RWPE2 (cell line): ENCODE measurements around the gene CHPF.

ENCODE experiments used
- ATAC-seq: fragments of 200-7000 bp; cut with Tn5 transposase; 3 replicates; pipeline ENCODE4 v1.9.1; 2021; ENCODE audit warnings: low read depth
- DNase-seq: peaks from one replicate; pipeline ENCODE4 v3.0.0-alpha.2; 2020; ENCODE audit warnings: low spot score
- H3K27ac ChIP-seq: fragments of 450-650 bp; 2 replicates; pipeline ENCODE4 v1.5.1; 2017; ENCODE audit warnings: mild to moderate bottlenecking; ENCODE audit not compliant: poor library complexity, severe bottlenecking
- H3K27me3 ChIP-seq: fragments of 250-450 bp; sonication (Bioruptor Pico); 2 replicates; pipeline ENCODE4 v1.5.1; 2021; ENCODE audit warnings: mild to moderate bottlenecking, moderate library complexity; ENCODE audit not compliant: insufficient read depth, poor library complexity, severe bottlenecking
- H3K36me3 ChIP-seq: fragments of 250-450 bp; sonication (Bioruptor Pico); 2 replicates; pipeline ENCODE4 v1.5.1; 2020; ENCODE audit warnings: low read depth, mild to moderate bottlenecking, moderate library complexity
- H3K4me1 ChIP-seq: fragments of 250-450 bp; sonication (Bioruptor Pico); 2 replicates; pipeline ENCODE4 v1.5.1; 2021; ENCODE audit warnings: mild to moderate bottlenecking, moderate library complexity; ENCODE audit not compliant: insufficient read depth, poor library complexity, severe bottlenecking
- H3K4me3 ChIP-seq: fragments of 250-450 bp; sonication (Bioruptor Pico); 2 replicates; pipeline ENCODE4 v1.5.1; 2021; ENCODE audit warnings: mild to moderate bottlenecking, moderate library complexity; ENCODE audit not compliant: severe bottlenecking
- H3K9me3 ChIP-seq: fragments of 250-450 bp; sonication (Bioruptor Pico); 2 replicates; pipeline ENCODE4 v1.5.1; 2021; ENCODE audit warnings: mild to moderate bottlenecking, moderate library complexity; ENCODE audit not compliant: severe bottlenecking
- TF ChIP-seq, protein P1 (sequence below): fragments of 450-650 bp; IDR thresholded peaks from one replicate; pipeline ENCODE4 v1.5.1; 2017; ENCODE audit warnings: mild to moderate bottlenecking, moderate library complexity; ENCODE audit not compliant: poor library complexity, severe bottlenecking

CHPF gene, protein sequence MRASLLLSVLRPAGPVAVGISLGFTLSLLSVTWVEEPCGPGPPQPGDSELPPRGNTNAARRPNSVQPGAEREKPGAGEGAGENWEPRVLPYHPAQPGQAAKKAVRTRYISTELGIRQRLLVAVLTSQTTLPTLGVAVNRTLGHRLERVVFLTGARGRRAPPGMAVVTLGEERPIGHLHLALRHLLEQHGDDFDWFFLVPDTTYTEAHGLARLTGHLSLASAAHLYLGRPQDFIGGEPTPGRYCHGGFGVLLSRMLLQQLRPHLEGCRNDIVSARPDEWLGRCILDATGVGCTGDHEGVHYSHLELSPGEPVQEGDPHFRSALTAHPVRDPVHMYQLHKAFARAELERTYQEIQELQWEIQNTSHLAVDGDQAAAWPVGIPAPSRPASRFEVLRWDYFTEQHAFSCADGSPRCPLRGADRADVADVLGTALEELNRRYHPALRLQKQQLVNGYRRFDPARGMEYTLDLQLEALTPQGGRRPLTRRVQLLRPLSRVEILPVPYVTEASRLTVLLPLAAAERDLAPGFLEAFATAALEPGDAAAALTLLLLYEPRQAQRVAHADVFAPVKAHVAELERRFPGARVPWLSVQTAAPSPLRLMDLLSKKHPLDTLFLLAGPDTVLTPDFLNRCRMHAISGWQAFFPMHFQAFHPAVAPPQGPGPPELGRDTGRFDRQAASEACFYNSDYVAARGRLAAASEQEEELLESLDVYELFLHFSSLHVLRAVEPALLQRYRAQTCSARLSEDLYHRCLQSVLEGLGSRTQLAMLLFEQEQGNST

DNA sequence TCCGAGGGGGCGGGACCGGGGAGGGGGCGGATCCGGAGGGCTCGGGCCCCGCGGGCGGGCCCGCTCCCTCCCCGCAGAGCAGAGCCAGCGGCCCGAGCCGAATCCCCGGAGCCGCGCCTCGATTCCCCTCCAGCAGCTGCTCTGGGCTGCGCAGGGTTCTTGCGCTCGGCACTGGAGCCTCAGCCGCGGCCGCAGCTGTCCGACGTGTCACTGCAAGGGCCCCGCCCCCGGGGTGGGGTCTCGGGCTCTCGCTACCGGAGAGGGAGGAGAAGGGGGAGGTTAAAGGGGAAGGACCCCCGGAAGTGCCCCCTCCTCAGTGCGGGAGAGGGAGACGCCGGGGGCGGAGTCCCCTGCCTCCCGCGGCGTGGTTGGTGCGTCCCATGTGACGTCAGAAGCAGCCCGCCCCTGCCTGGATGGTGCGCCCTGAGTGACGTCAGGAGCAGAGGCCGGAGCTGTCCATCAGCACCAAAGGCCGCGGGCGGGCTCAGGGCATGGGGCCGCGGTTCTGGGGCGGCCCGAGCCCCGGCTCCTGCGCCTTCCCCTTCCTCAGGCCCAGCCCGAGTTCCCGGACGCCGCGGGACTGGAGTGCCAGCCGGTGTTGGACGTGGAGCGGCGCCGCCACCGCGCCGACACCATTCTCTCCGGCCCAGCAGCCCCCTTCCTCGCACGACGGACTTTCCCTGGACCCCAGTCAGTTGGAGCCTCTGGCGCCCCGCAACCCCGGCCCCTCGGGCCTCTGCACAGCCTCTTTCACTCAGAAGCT lies at the start of gene CHPF, which contains the start of gene TMEM198:
Gene CHPF (minus strand): TSS at position 214 of the 763 bp plus-strand sequence. CDS start 271 bp downstream, outside the sequence.
Gene TMEM198 (plus strand): TSS at position 433 of the 763 bp plus-strand sequence. CDS start 700 bp downstream, outside the sequence.
- H3K4me3 ChIP-seq: peak within 1 kb of the TSS; percentile 80
- H3K27ac ChIP-seq: peak within 1 kb of the TSS; percentile 79
- ATAC-seq (peak; percentile 72), DNase-seq (peak; percentile 99)
- no peaks in the 10 kb centered on the region for H3K27me3 ChIP-seq
- H3K4me1 ChIP-seq: no peaks in the 10 kb centered on the region
- TF ChIP-seq, protein P1, sequence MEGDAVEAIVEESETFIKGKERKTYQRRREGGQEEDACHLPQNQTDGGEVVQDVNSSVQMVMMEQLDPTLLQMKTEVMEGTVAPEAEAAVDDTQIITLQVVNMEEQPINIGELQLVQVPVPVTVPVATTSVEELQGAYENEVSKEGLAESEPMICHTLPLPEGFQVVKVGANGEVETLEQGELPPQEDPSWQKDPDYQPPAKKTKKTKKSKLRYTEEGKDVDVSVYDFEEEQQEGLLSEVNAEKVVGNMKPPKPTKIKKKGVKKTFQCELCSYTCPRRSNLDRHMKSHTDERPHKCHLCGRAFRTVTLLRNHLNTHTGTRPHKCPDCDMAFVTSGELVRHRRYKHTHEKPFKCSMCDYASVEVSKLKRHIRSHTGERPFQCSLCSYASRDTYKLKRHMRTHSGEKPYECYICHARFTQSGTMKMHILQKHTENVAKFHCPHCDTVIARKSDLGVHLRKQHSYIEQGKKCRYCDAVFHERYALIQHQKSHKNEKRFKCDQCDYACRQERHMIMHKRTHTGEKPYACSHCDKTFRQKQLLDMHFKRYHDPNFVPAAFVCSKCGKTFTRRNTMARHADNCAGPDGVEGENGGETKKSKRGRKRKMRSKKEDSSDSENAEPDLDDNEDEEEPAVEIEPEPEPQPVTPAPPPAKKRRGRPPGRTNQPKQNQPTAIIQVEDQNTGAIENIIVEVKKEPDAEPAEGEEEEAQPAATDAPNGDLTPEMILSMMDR: no peak
- H3K36me3 ChIP-seq: peaks cover 26% of the 10 kb centered on the region
- H3K9me3 ChIP-seq: no peaks in the 10 kb centered on the region

DNA sequence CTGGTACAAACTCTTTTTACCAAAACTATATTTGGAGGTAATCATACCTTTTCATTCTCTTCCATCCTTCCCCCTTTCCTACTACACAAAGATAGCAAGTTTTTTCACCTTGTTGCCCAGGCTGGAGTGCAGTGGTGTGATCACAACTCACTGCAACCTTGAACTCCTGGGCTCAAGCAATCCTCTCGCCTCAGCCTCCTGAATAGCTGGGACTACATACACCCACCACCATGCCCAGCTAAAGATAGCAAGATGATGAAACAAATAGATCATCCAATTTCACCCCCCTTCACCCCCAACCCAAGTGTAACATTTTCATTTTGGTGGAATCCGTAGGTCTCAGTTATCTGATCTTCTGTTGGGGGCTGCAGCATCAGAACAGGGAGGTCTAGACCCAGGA lies 49.5 kb upstream of the CHPF start:
- no peak for ATAC-seq
- TF ChIP-seq, protein P1: no peak
- Histone ChIP-seq H3K4me3 (no peak overlapping the region), H3K36me3 (no peaks in the 10 kb centered on the region), H3K27me3 (no peaks in the 10 kb centered on the region), H3K4me1 (no peaks in the 10 kb centered on the region), H3K27ac (no peak overlapping the region), H3K9me3 (no peaks in the 10 kb centered on the region)
- no peak for DNase-seq

DNA sequence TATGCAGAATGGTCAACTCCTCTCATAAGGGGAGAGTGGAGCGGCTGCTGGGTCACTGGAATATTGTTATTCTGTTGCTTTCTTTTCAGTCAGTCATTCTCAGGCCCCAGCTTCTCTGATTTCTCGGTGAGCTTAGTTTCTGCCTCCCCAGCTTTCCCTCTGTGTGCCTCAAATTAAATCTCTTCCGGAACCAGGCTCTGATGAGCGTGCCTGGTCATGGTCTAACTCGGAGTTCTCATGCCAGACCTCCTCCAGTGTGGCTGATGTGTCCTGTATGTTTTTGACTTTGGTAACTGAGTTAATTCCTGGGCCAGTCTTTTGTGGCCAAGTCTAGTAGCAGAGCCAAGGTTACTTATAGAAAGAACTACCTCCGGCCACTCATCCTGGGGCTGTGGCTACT lies 49.1 kb upstream of the CHPF start:
- Histone ChIP-seq H3K4me1 (no peaks in the 10 kb centered on the region), H3K4me3 (no peak overlapping the region), H3K9me3 (no peaks in the 10 kb centered on the region), H3K27ac (no peak overlapping the region), H3K36me3 (no peaks in the 10 kb centered on the region), H3K27me3 (no peaks in the 10 kb centered on the region)
- DNase-seq (no peak), ATAC-seq (no peak)
- TF ChIP-seq, protein P1: no peak

DNA sequence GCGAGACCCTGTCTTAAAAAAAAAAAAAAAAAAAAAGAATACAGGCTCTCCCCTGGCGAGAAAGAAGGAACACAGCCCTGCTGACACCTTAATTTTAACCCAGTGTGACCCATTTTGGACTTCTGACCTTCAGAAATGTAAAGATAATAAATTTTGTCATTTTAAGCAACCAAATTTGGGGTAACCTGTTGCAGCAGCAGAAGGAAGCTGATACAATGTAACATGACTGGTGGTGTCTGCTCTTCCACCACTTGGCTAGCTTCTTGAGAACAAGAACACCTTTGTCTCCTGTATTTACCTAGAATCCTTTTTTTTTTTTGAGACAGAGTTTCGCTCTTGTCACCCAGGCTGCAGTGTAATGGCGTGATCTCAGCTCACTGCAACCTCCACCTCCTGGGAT lies 47.5 kb upstream of the CHPF start:
- no peaks in the 10 kb centered on the region for H3K36me3 ChIP-seq
- H3K4me1 ChIP-seq: no peaks in the 10 kb centered on the region
- H3K27ac ChIP-seq: no peak overlapping the region
- TF ChIP-seq, protein P1: no peak
- no peak for DNase-seq
- no peak for ATAC-seq
- no peaks in the 10 kb centered on the region for H3K27me3 ChIP-seq
- no peaks in the 10 kb centered on the region for H3K9me3 ChIP-seq
- H3K4me3 ChIP-seq: no peak overlapping the region
